Esophagus squamous epithelium (tissue), 4 donors: ENCODE measurements around the gene RBM47.

Experiments
- POLR2A ChIP-seq, 4 donors: fragments of 450-650 bp; IDR thresholded peaks; one replicate each; pipeline ENCODE4 v1.6.1; 2017; ENCODE audit warnings: antibody characterized with exemption in 4 of 4, mild to moderate bottlenecking in 4 of 4, moderate library complexity in 3 of 4
- TF ChIP-seq, protein P1 (sequence below), 6 experiments: fragments of 450-650 bp in 4 of 6; fragments of 200-600 bp in 2 of 6; sonication (generic) in 2 of 6; IDR thresholded peaks; one replicate each; pipeline ENCODE4 v1.5.1; 2016 to 2019; ENCODE audit warnings: antibody characterized with exemption in 6 of 6, mild to moderate bottlenecking in 4 of 6, moderate library complexity in 4 of 6

GRCh38 chr4:40586034-40586433, 43.6 kb downstream of the RBM47 start:
- TF ChIP-seq, protein P1, sequence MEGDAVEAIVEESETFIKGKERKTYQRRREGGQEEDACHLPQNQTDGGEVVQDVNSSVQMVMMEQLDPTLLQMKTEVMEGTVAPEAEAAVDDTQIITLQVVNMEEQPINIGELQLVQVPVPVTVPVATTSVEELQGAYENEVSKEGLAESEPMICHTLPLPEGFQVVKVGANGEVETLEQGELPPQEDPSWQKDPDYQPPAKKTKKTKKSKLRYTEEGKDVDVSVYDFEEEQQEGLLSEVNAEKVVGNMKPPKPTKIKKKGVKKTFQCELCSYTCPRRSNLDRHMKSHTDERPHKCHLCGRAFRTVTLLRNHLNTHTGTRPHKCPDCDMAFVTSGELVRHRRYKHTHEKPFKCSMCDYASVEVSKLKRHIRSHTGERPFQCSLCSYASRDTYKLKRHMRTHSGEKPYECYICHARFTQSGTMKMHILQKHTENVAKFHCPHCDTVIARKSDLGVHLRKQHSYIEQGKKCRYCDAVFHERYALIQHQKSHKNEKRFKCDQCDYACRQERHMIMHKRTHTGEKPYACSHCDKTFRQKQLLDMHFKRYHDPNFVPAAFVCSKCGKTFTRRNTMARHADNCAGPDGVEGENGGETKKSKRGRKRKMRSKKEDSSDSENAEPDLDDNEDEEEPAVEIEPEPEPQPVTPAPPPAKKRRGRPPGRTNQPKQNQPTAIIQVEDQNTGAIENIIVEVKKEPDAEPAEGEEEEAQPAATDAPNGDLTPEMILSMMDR (IDR thresholded peaks at IDR 0.05), result no peak
- TF ChIP-seq POLR2A (IDR thresholded peaks at IDR 0.05), result no peak
